Superior temporal gyrus (tissue), 1 donor: ENCODE measurements around the gene SLC25A39.

ENCODE experiments used
- DNase-seq: peaks from one replicate; pipeline ENCODE4 v3.0.0-alpha.2; 2016; ENCODE audit errors: extremely low spot score

SLC25A39 gene

GRCh38 chr17:44279346-44279665 lies 45.3 kb downstream of the SLC25A39 start:
- no peak for DNase-seq

DNA sequence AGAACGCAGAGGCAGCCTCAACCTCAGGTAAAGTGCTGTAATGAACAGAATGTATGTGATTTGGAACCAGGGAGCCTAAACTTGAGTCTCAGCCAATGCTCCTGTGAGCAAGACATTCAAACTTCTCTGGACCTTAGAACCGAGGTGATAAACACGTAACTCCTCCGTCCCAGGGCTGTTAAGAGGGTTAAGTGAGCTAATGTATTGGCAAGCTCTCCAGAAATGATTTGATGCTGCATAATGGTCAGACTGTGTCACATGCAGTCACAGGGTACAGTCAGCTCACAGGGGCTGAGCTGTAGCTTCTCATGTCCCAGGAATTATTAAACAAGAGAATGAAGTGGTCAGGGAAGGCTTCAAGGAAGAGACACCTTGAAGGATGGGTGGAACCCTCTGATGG lies 46.6 kb downstream of the SLC25A39 start:
- no peak for DNase-seq

- no peak for DNase-seq
These were observed 51.0 kb downstream of the SLC25A39 start for GRCh38 chr17:44273607-44274006.

- DNase-seq = no peak
These were observed 51.7 kb downstream of the SLC25A39 start for GRCh38 chr17:44272954-44273353.

GRCh38 chr17:44272321-44272951 lies 52.2 kb downstream of the SLC25A39 start:
- no peak for DNase-seq
